HG03039 (cell line): ENCODE results near the gene EFHD2.
"Not testable (repeated sequence)": the region's sequence is repeated elsewhere in the genome, so short reads cannot be mapped to it uniquely, and the experiment has no call there.

Source experiments
- ATAC-seq: cut with Tn5 transposase; IDR thresholded peaks from one replicate; pipeline ENCODE4 v1.9.1; 2021; ENCODE audit warnings: mild to moderate bottlenecking, moderate library complexity; ENCODE audit not compliant: unreplicated experiment

The EFHD2 gene

GRCh38 chr1:15386164-15386749 is 23.4 kb upstream of the EFHD2 start:
- ATAC-seq: no peak

- ATAC-seq: no peak
Observed at GRCh38 chr1:15388201-15388880, 21.3 kb upstream of the EFHD2 start.

- ATAC-seq: not testable (repeated sequence)
Observed at GRCh38 chr1:15389828-15390227, 19.9 kb upstream of the EFHD2 start.

- no peak for ATAC-seq
Observed at GRCh38 chr1:15390667-15391066, 19.0 kb upstream of the EFHD2 start.

GRCh38 chr1:15391366-15391765 is 18.3 kb upstream of the EFHD2 start:
- no peak for ATAC-seq

GRCh38 chr1:15393475-15394257 is 16.0 kb upstream of the EFHD2 start:
- ATAC-seq: no peak

- ATAC-seq: no peak
Observed at GRCh38 chr1:15394258-15394690, 15.4 kb upstream of the EFHD2 start.

- no peak for ATAC-seq
Observed at GRCh38 chr1:15397236-15397635, 12.5 kb upstream of the EFHD2 start.

- no peak for ATAC-seq
Observed at GRCh38 chr1:15399710-15400109, 10.0 kb upstream of the EFHD2 start.

GRCh38 chr1:15400627-15401026 is 9.1 kb upstream of the EFHD2 start:
- ATAC-seq: no peak

GRCh38 chr1:15401391-15402055 is 8.2 kb upstream of the EFHD2 start:
- no peak for ATAC-seq

- ATAC-seq: no peak
Observed at GRCh38 chr1:15402809-15403450, 6.8 kb upstream of the EFHD2 start.

- no peak for ATAC-seq
Observed at GRCh38 chr1:15403962-15404580, 5.6 kb upstream of the EFHD2 start.

GRCh38 chr1:15405106-15405850 is 4.4 kb upstream of the EFHD2 start:
- no peak for ATAC-seq

- ATAC-seq: no peak
Observed at GRCh38 chr1:15406614-15407559, 2.8 kb upstream of the EFHD2 start.

GRCh38 chr1:15407580-15407979 is 2.1 kb upstream of the EFHD2 start:
- ATAC-seq: no peak

GRCh38 chr1:15408890-15409387 is 749 bp upstream of the EFHD2 start:
- ATAC-seq: no peak

GRCh38 chr1:15410223-15410883 is 665 bp downstream of the EFHD2 start:
- ATAC-seq: no peak
